HepG2 (cell line): ENCODE results near the gene MPI. TPM values are rescaled to one million over a fixed set of nuclear protein-coding genes. Genes with fewer than 3 reads are reported as not detected.
A peak's percentile ranks its signal among the peaks of the same experiment; 100 is the strongest.

Experiments
- ATAC-seq: fragments of 200-7000 bp; cut with Tn5 transposase; 3 replicates; pipeline ENCODE4 v1.9.1; 2020; ENCODE audit warnings: mild to moderate bottlenecking, moderate library complexity
- BruUV-seq: library from RNA; stranded (reverse); fragments of 400-500 nt; replicated peaks from 2 replicates; lab custom pipeline; 2021; lab: Mats Ljungman, UMichigan
- CTCF ChIA-PET: fragments of 300-600 bp; formaldehyde crosslinking; extraction: SDS; loops from one replicate; lab custom pipeline; 2021; ENCODE audit warnings: low total read pairs, inconsistent platforms, low intra/inter-chr PET ratio; lab: Yijun Ruan, JAX
- POLR2A ChIA-PET: fragments of 350-600 bp; sonication (Branson Sonifier 250); formaldehyde crosslinking; loops from one replicate; lab custom pipeline; 2020; ENCODE audit warnings: antibody characterized with exemption, inconsistent platforms; lab: Yijun Ruan, JAX
- DNase-seq: peaks from one replicate; pipeline ENCODE4 v3.0.0-alpha.2; 2015; ENCODE audit warnings: low spot score
- FAIRE-seq: peaks from 3 replicates; lab custom pipeline; 2011; peaks lifted over from hg19 to GRCh38; lab: Jason Lieb, UNC
- H2AFZ ChIP-seq: one replicate; pipeline ENCODE4 v1.6.1; 2011; ENCODE audit warnings: low read length, inconsistent platforms
- H3K27ac ChIP-seq: fragments of 300-600 bp; 3 replicates; pipeline ENCODE4 v1.8.0; 2011; ENCODE audit warnings: mixed run types, mild to moderate bottlenecking, mixed read lengths, low read length, inconsistent platforms; ENCODE audit not compliant: insufficient read depth; ENCODE audit errors: extremely low read length
- H3K27me3 ChIP-seq, 2 experiments: fragments of 200-600 bp in 1 of 2; 2 replicates in 1 of 2; 3 replicates in 1 of 2; pipeline versions ENCODE4 v1.6.0 to v1.8.0; 2011; ENCODE audit warnings: low read length in 2 of 2, mild to moderate bottlenecking in 2 of 2, moderate library complexity in 2 of 2, inconsistent platforms in 1 of 2; ENCODE audit not compliant: insufficient read depth in 2 of 2, control insufficient read depth in 1 of 2
- H3K36me3 ChIP-seq, 2 experiments: fragments of 200-600 bp in 1 of 2; replicated peaks in 1 of 2; 2 replicates in 1 of 2; 3 replicates in 1 of 2; pipeline versions ENCODE4 v1.5.1 to v1.8.0; 2011; ENCODE audit warnings: low read length in 2 of 2, inconsistent platforms in 1 of 2; ENCODE audit not compliant: insufficient read depth in 2 of 2, control insufficient read depth in 1 of 2
- H3K4me1 ChIP-seq: 2 replicates; pipeline ENCODE4 v1.5.1; 2012; ENCODE audit warnings: low read length, inconsistent platforms; ENCODE audit not compliant: insufficient read depth
- H3K4me2 ChIP-seq: 2 replicates; pipeline ENCODE4 v1.6.0; 2011; ENCODE audit warnings: low read depth, low read length, inconsistent platforms
- H3K4me3 ChIP-seq, 3 experiments: fragments of 200-600 bp in 1 of 3; sonication (generic), shearing (Covaris generic) in 1 of 3; replicated peaks in 1 of 3; 2 replicates each; pipeline ENCODE4 v1.5.1; 2011 to 2016; ENCODE audit warnings: low read length in 3 of 3, inconsistent platforms in 2 of 3, low read depth in 2 of 3, mild to moderate bottlenecking in 2 of 3, control low read depth in 1 of 3, mixed read lengths in 1 of 3; ENCODE audit not compliant: insufficient read depth in 1 of 3
- H3K79me2 ChIP-seq: one replicate; pipeline ENCODE4 v1.6.1; 2011; ENCODE audit warnings: low read length, inconsistent platforms; ENCODE audit not compliant: insufficient read depth
- H3K9ac ChIP-seq: 2 replicates; pipeline ENCODE4 v1.6.0; 2011; ENCODE audit warnings: mild to moderate bottlenecking, low read depth, low read length, inconsistent platforms; ENCODE audit not compliant: insufficient read depth
- H3K9me3 ChIP-seq: 2 replicates; pipeline ENCODE4 v1.5.1; 2012; ENCODE audit warnings: mild to moderate bottlenecking, low read length
- H4K20me1 ChIP-seq: 2 replicates; pipeline ENCODE4 v1.6.0; 2011; ENCODE audit warnings: inconsistent platforms, mild to moderate bottlenecking, low read length, moderate library complexity; ENCODE audit not compliant: insufficient read depth
- DPF2 ChIP-seq: sonication (generic); formaldehyde crosslinking; IDR thresholded peaks from 2 replicates; pipeline ENCODE4 v1.4.0; 2020; ENCODE audit warnings: mild to moderate bottlenecking, low read depth, missing genetic modification reagents, borderline replicate concordance
- ESRRA ChIP-seq: sonication (generic); formaldehyde crosslinking; IDR thresholded peaks from 2 replicates; pipeline ENCODE4 v1.5.1; 2020; ENCODE audit warnings: mild to moderate bottlenecking, low read depth, missing genetic modification reagents
- HNF4A ChIP-seq: sonication (generic); formaldehyde crosslinking; IDR thresholded peaks from 2 replicates; pipeline ENCODE4 v1.4.0; 2020; ENCODE audit warnings: missing genetic modification reagents
- HNF4G ChIP-seq, 2 experiments: sonication (generic) in 1 of 2; formaldehyde crosslinking in 1 of 2; IDR thresholded peaks; 2 replicates each; pipeline versions ENCODE4 v1.4.0 to v1.6.1; 2011 to 2020; ENCODE audit warnings: borderline replicate concordance in 2 of 2, low read depth in 2 of 2, mild to moderate bottlenecking in 2 of 2, low read length in 1 of 2, missing genetic modification reagents in 1 of 2, moderate library complexity in 1 of 2
- HOMEZ ChIP-seq: IDR thresholded peaks from 2 replicates; pipeline ENCODE4 v1.6.1; 2016; ENCODE audit warnings: low read depth
- MTA3 ChIP-seq: sonication (generic); formaldehyde crosslinking; IDR thresholded peaks from 2 replicates; pipeline ENCODE4 v1.4.0; 2020; ENCODE audit warnings: missing genetic modification reagents
- NCOR1 ChIP-seq: fragments of 200-600 bp; sonication (generic); IDR thresholded peaks from 2 replicates; pipeline ENCODE4 v1.7.0; 2017; ENCODE audit warnings: antibody characterized with exemption, low read length, borderline replicate concordance
- NR2F6 ChIP-seq, 2 experiments: IDR thresholded peaks; 2 replicates each; pipeline ENCODE4 v1.6.1; 2016; ENCODE audit warnings: antibody characterized with exemption in 1 of 2, mild to moderate bottlenecking in 1 of 2
- SAP130 ChIP-seq: IDR thresholded peaks from 2 replicates; pipeline ENCODE4 v1.6.1; 2016; ENCODE audit warnings: low read depth
- ZSCAN5A ChIP-seq: sonication (generic); formaldehyde crosslinking; IDR thresholded peaks from 2 replicates; pipeline ENCODE4 v1.8.0; 2022; ENCODE audit warnings: mild to moderate bottlenecking, missing genetic modification reagents, borderline replicate concordance
- WGBS: methylation state at CpG from one replicate; pipeline ENCODE4 v1.1.6; 2017; ENCODE audit warnings: low lambda C conversion rate; 5-methylcytosine and 5-hydroxymethylcytosine counted together
- in situ Hi-C: cut with HindIII; loops from 2 replicates; pipeline ENCODE4 v1.10.0; 2017; ENCODE audit warnings: low pct_unique_long_range_greater_than_20kb; ENCODE audit not compliant: extremely low pct_ligation_motif_present
- intact Hi-C: fragments of 100-400 bp; cut with micrococcal nuclease; formaldehyde crosslinking; loops from one replicate; pipeline ENCODE4 v1.10.0; 2022; ENCODE audit not compliant: unreplicated experiment
- polyA plus RNA-seq, 8 experiments: library from polyadenylated mRNA; depleted of rRNA in 3 of 8; stranded (reverse) in 7 of 8; unstranded in 1 of 8; fragments of >200 nt; fragmentation: Illumina TruSeq in 4 of 8; extraction: Trizol in 4 of 8; gene quantifications; 2 replicates each; pipeline versions ENCODE4 v1.2.1 to v1.2.3, GENCODE V29; 2011 to 2016; ENCODE audit warnings: low read depth in 4 of 8, missing spikeins in 1 of 8, mixed read lengths in 1 of 8; ENCODE audit not compliant: insufficient read depth in 1 of 8
- total RNA-seq, 5 experiments: library from RNA; depleted of rRNA; stranded (reverse); fragments of >200 nt; fragmentation: Illumina TruSeq; extraction: Trizol; gene quantifications; 2 replicates each; pipeline ENCODE4 v1.2.3, GENCODE V29; 2016; ENCODE audit warnings: low read depth in 1 of 5

Gene MPI
- total and polyA plus RNA-seq, 2 of the 13 experiments (the other 11 are each of a cell fraction or from before 2014, with no cell fraction given): 36.9 to 63.5 TPM

- Histone ChIP-seq H3K27ac (no peak overlapping the region), H3K4me1 (peaks cover 27% of the 10 kb centered on the region), H3K36me3 (peaks cover 11 to 20% of the 10 kb centered on the region in 2 experiments; a peak in 4 of 5 replicates), H2AFZ (no peak overlapping the region), H3K4me2 (peak overlapping the region; percentile 84), H4K20me1 (no peaks in the 10 kb centered on the region; the same call in 1 of the 2 replicates), H3K4me3 (0 out of 6 replicates have a peak overlapping the region, but pooled peaks of 1 of the 3 experiments have one; percentile 99), H3K9ac (no peak overlapping the region), H3K79me2 (peaks cover 11% of the 10 kb centered on the region)
- ATAC-seq (no peak), FAIRE-seq (no peak)
- intact Hi-C loops (no loop called here), in situ Hi-C loops (no loop called here)
- BruUV-seq: no TSS peak
- POLR2A ChIA-PET: interaction anchor here (1.6 to 3.3 kb wide), 2 partner anchors 9 to 15 kb away, joined by 7 to 23 read pairs; partner anchors contain the start of gene FAM219B
- TF ChIP-seq HOMEZ (CRISPR knock-in tag) (no peak), HNF4A (CRISPR knock-in tag) (peak; percentile 70), MTA3 (CRISPR knock-in tag) (no peak), NCOR1 (0 out of 2 replicates have a peak, but pooled peaks have one; percentile 28), HNF4G (IDR thresholded peaks at IDR 0.05; ENCODE audit: borderline replicate concordance, low read depth, low read length) (peak; percentile 47), HNF4G (CRISPR knock-in tag; IDR thresholded peaks at IDR 0.05; ENCODE audit: borderline replicate concordance, low read depth) (no peak), ZSCAN5A (0 out of 2 replicates have a peak, but pooled peaks have one; percentile 52), DPF2 (CRISPR knock-in tag) (no peak), SAP130 (CRISPR knock-in tag) (peak; percentile 29; the same call in 1 of the 2 replicates), ESRRA (CRISPR knock-in tag) (peak; percentile 46; the same call in 1 of the 2 replicates), NR2F6 (IDR thresholded peaks at IDR 0.05) (peak; percentile 46), NR2F6 (CRISPR knock-in tag; IDR thresholded peaks at IDR 0.05) (peak; percentile 35; the same call in 1 of the 2 replicates)
- TF ChIP-seq, all 625 proteins: peak for 7
- 61% methylated on average over 2 of the region's 3 CpGs for WGBS
- CTCF ChIA-PET: no interaction called here
- DNase-seq: no peak
- Histone ChIP-seq H3K9me3 (no peaks in the 10 kb centered on the region), H3K27me3 (no peaks in the 10 kb centered on the region; a peak in 1 of 5 replicates)
These were observed 1.6 kb downstream of the MPI start for GRCh38 chr15:74891469-74891868.
